Activated T-cell treated with anti-CD3 and anti-CD28 coated beads, Interleukin-2, amount 50 U/mL, for 24 hours (primary cell): ENCODE results near the gene MACC1.
A peak's percentile ranks its signal among the peaks of the same experiment; 100 is the strongest.
"Not testable (repeated sequence)": the region's sequence is repeated elsewhere in the genome, so short reads cannot be mapped to it uniquely, and the experiment has no call there.

ENCODE experiments used
- DNase-seq: peaks from one replicate; pipeline ENCODE4 v3.0.0-alpha.2; 2020
- H3K27ac Mint-ChIP-seq: 2 replicates; pipeline ENCODE4 v1.8.0; 2020; ENCODE audit warnings: mild to moderate bottlenecking, mixed read lengths
- H3K27me3 Mint-ChIP-seq: 2 replicates; pipeline ENCODE4 v1.8.0; 2020; ENCODE audit warnings: mixed read lengths
- H3K36me3 Mint-ChIP-seq: 2 replicates; pipeline ENCODE4 v1.8.0; 2020; ENCODE audit warnings: low read depth, mixed read lengths
- H3K4me1 Mint-ChIP-seq: 2 replicates; pipeline ENCODE4 v1.8.0; 2020; ENCODE audit warnings: low read depth, mixed read lengths
- H3K4me3 Mint-ChIP-seq: 2 replicates; pipeline ENCODE4 v1.8.0; 2020; ENCODE audit warnings: mild to moderate bottlenecking, moderate library complexity, mixed read lengths
- H3K9me3 Mint-ChIP-seq: 2 replicates; pipeline ENCODE4 v1.8.0; 2020; ENCODE audit warnings: mixed read lengths

Gene MACC1

GRCh38 chr7:20189852-20190251 is 27.3 kb downstream of the MACC1 start:
- no peaks in the 10 kb centered on the region for H3K27me3 Mint-ChIP-seq
- no peak overlapping the region for H3K4me3 Mint-ChIP-seq
- no peak overlapping the region for H3K27ac Mint-ChIP-seq
- no peaks in the 10 kb centered on the region for H3K36me3 Mint-ChIP-seq
- peaks cover 9% of the 10 kb centered on the region for H3K9me3 Mint-ChIP-seq
- H3K4me1 Mint-ChIP-seq = no peaks in the 10 kb centered on the region
- no peak for DNase-seq

- H3K4me3 Mint-ChIP-seq = no peak overlapping the region
- H3K9me3 Mint-ChIP-seq = peaks cover 9% of the 10 kb centered on the region
- no peaks in the 10 kb centered on the region for H3K27me3 Mint-ChIP-seq
- DNase-seq = no peak
- H3K27ac Mint-ChIP-seq = no peak overlapping the region
- no peaks in the 10 kb centered on the region for H3K36me3 Mint-ChIP-seq
- no peaks in the 10 kb centered on the region for H3K4me1 Mint-ChIP-seq
Observed at GRCh38 chr7:20188567-20188966, 28.6 kb downstream of the MACC1 start.

DNA sequence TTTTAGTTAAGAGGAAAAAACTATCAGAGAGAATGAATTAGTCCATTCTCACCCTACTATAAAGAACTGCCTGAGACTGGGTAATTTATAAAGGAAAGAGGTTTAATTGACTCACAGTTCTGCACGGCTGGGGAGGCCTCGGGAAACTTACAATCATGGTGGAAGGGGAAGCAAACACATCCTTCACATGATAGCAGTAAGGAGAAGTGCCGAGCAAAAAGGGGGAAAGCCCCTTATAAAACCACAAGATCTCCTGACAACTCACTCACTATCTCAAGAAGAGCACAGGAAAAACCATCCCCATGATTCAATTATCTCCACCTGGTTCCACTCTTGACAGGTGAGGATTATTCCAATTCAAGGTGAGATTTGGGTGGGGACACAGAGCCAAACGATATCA is 29.3 kb downstream of the MACC1 start:
- H3K36me3 Mint-ChIP-seq, H3K27ac Mint-ChIP-seq, H3K27me3 Mint-ChIP-seq, H3K9me3 Mint-ChIP-seq, H3K4me3 Mint-ChIP-seq, DNase-seq, H3K4me1 Mint-ChIP-seq: not testable (repeated sequence)

DNA sequence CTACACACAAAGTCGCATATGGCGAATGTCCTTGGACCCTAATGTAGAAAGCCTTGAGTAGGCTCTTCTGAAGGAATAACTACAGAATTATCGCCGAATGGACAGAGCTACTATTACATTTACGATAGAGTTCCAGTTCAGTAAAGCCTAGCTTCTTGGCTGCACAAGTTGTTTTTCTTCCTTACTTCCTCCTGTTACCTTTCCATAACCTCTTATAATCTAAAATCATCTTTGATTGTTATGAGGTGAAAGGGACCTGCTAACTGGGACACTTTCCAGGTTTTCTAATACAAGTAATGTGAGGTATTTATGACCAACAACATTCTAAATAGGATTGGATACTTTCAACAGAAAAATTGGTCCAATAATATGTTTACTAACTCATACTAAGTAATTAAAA is 31.2 kb downstream of the MACC1 start:
- no peak for DNase-seq
- Mint-ChIP-seq H3K4me3 (no peak overlapping the region), H3K4me1 (no peaks in the 10 kb centered on the region), H3K27ac (no peak overlapping the region), H3K27me3 (no peaks in the 10 kb centered on the region), H3K9me3 (peaks cover 9% of the 10 kb centered on the region), H3K36me3 (no peaks in the 10 kb centered on the region)

DNA sequence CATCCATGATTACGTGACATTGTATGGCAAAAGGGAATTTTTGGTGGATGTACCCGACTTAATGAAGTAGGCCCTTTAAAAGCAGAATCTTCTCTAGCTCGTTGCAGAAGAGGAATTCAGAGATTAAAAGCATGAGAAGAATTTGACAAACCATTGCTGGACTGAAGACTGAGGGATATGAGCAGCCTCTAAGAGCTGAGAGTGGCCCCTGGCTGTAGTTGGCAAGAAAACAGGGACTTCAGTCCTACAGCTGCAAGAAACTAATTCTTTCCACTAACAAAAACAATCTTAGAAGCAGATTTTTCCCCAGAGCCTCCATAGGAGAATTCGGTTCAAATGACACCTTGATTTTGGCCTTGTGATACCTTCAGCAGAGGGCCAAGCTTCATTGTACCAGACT is 34.1 kb downstream of the MACC1 start:
- no peaks in the 10 kb centered on the region for H3K27me3 Mint-ChIP-seq
- H3K36me3 Mint-ChIP-seq = no peaks in the 10 kb centered on the region
- H3K4me3 Mint-ChIP-seq = no peak overlapping the region
- H3K27ac Mint-ChIP-seq = no peak overlapping the region
- peaks cover 3% of the 10 kb centered on the region for H3K9me3 Mint-ChIP-seq
- H3K4me1 Mint-ChIP-seq = no peaks in the 10 kb centered on the region
- no peak for DNase-seq

- no peak for DNase-seq
- Mint-ChIP-seq H3K4me1 (no peaks in the 10 kb centered on the region), H3K27me3 (no peaks in the 10 kb centered on the region), H3K4me3 (no peak overlapping the region), H3K9me3 (no peaks in the 10 kb centered on the region), H3K36me3 (no peaks in the 10 kb centered on the region), H3K27ac (no peak overlapping the region)
Observed at GRCh38 chr7:20176578-20177242, 40.5 kb downstream of the MACC1 start.

GRCh38 chr7:20173828-20174227 is 43.4 kb downstream of the MACC1 start:
- Mint-ChIP-seq H3K36me3 (no peaks in the 10 kb centered on the region), H3K9me3 (no peaks in the 10 kb centered on the region), H3K4me1 (no peaks in the 10 kb centered on the region), H3K4me3 (no peak overlapping the region), H3K27me3 (no peaks in the 10 kb centered on the region), H3K27ac (no peak overlapping the region)
- DNase-seq = no peak

GRCh38 chr7:20172736-20173334 is 44.3 kb downstream of the MACC1 start:
- H3K4me3 Mint-ChIP-seq = no peak overlapping the region
- no peaks in the 10 kb centered on the region for H3K36me3 Mint-ChIP-seq
- H3K4me1 Mint-ChIP-seq = no peaks in the 10 kb centered on the region
- no peak overlapping the region for H3K27ac Mint-ChIP-seq
- no peaks in the 10 kb centered on the region for H3K9me3 Mint-ChIP-seq
- no peaks in the 10 kb centered on the region for H3K27me3 Mint-ChIP-seq
- peak; percentile 35 for DNase-seq

DNA sequence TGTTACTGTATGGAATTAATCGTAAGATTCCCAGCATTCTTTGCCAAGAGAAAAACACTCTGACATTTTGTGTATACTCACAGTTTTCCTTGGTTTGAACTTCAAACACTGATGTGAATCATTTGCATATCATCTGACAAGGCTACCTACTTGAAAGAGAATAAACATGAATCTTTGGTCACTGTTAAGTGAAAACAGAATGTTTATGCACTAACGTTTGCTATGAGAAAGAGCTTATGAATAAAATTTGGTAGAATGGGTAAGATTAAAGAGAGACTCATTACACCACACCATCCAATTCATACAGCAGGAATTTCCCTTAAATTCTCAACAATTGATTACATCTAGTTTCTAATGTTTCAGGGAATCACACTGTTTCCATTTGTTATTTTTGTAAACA is 46.6 kb downstream of the MACC1 start:
- Mint-ChIP-seq H3K4me1 (no peaks in the 10 kb centered on the region), H3K27me3 (no peaks in the 10 kb centered on the region), H3K9me3 (no peaks in the 10 kb centered on the region), H3K4me3 (no peak overlapping the region), H3K36me3 (no peaks in the 10 kb centered on the region), H3K27ac (no peak overlapping the region)
- no peak for DNase-seq

DNA sequence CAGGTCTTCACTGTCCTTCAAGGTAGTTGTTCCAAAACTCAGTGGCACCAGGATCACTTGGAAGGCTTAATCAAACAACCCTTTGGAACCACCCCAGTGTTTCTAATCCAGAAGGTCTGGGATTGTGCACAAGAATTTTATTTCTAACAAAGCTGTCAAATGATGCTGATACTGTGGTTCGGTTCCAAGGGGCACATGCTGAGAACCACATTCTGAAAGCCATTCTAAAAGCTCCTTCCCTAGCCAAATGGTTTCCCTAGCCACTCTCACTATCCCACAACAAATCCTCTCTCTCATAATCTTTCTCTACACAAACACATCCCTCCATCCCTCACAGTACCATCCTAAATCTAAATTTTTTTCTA is 52.1 kb downstream of the MACC1 start:
- Mint-ChIP-seq H3K4me3 (no peak overlapping the region), H3K4me1 (no peaks in the 10 kb centered on the region), H3K36me3 (no peaks in the 10 kb centered on the region), H3K9me3 (no peaks in the 10 kb centered on the region), H3K27me3 (no peaks in the 10 kb centered on the region), H3K27ac (no peak overlapping the region)
- no peak for DNase-seq

DNA sequence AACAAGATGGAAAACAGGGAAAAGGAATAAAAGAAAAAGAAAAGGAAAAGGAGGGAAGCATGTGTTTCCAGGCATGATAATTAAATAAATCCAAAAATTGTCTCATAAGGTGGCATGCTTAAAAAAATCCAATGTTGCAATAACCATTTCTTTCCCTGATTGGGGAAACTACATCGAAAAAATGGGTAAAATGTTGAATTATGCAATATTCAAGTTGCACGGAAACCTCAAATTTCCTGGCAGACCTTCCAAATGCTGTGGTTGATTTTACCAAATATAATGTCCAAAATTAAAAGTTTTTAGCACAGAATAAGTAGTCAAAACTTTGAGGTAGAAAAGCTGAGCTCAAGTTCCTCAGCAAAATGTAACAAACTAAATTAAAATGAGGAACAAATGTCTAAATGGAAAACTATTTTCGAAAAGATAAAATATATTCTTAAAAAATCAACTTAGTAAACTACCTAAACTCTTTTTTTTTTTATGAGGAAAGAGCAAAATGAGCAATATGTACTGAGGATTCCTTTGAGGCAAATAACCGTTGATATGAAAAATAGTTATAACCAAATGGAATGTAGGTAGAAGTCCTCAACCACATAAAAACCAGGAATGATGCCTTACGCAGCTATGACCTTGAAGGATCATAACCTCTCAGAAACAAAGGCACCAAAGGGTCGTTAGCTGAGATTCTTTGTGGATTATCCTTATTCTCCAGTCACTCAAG is 52.6 kb downstream of the MACC1 start:
- DNase-seq = no peak
- Mint-ChIP-seq H3K9me3 (no peaks in the 10 kb centered on the region), H3K27me3 (no peaks in the 10 kb centered on the region), H3K4me1 (no peaks in the 10 kb centered on the region), H3K4me3 (no peak overlapping the region), H3K27ac (no peak overlapping the region), H3K36me3 (no peaks in the 10 kb centered on the region)

GRCh38 chr7:20162665-20163064 is 54.5 kb downstream of the MACC1 start:
- DNase-seq = no peak
- H3K9me3 Mint-ChIP-seq = no peaks in the 10 kb centered on the region
- no peak overlapping the region for H3K27ac Mint-ChIP-seq
- H3K4me1 Mint-ChIP-seq = no peaks in the 10 kb centered on the region
- H3K4me3 Mint-ChIP-seq = no peak overlapping the region
- H3K27me3 Mint-ChIP-seq = no peaks in the 10 kb centered on the region
- no peaks in the 10 kb centered on the region for H3K36me3 Mint-ChIP-seq

DNA sequence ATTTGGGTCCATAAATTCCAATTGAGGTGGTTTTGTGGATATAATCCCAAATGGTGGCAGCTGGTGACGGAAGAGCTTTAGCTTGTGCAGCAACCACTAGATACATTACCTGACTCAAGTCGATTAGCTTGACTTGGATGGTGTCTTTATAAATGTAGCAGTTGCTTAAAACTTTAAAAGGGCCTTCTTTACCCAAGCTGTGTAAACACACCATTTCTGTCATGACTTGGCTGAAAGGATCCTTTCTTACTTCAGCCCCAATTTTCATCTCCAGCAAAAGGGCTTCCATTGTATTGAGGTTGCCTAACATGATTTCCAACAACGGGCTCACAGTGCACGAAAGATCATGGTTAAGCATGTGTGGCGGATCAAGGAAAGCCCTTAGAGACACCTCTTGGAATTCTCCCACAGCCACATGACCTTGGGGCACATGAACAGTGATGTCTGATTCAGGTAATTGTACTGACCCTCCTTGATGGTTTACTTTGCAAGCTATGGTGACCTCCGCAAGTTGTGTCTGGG is 57.9 kb downstream of the MACC1 start:
- Mint-ChIP-seq H3K27me3 (no peaks in the 10 kb centered on the region), H3K4me1 (no peaks in the 10 kb centered on the region), H3K36me3 (no peaks in the 10 kb centered on the region), H3K9me3 (no peaks in the 10 kb centered on the region), H3K4me3 (no peak overlapping the region), H3K27ac (no peak overlapping the region)
- no peak for DNase-seq

GRCh38 chr7:20158684-20159083 is 58.5 kb downstream of the MACC1 start:
- H3K36me3 Mint-ChIP-seq = no peaks in the 10 kb centered on the region
- no peak overlapping the region for H3K4me3 Mint-ChIP-seq
- no peaks in the 10 kb centered on the region for H3K4me1 Mint-ChIP-seq
- no peak for DNase-seq
- H3K9me3 Mint-ChIP-seq = no peaks in the 10 kb centered on the region
- H3K27me3 Mint-ChIP-seq = no peaks in the 10 kb centered on the region
- H3K27ac Mint-ChIP-seq = no peak overlapping the region

GRCh38 chr7:20157456-20157855 is 59.7 kb downstream of the MACC1 start:
- no peak overlapping the region for H3K4me3 Mint-ChIP-seq
- no peak for DNase-seq
- no peaks in the 10 kb centered on the region for H3K27me3 Mint-ChIP-seq
- H3K9me3 Mint-ChIP-seq = no peaks in the 10 kb centered on the region
- H3K36me3 Mint-ChIP-seq = no peaks in the 10 kb centered on the region
- H3K4me1 Mint-ChIP-seq = no peaks in the 10 kb centered on the region
- H3K27ac Mint-ChIP-seq = no peak overlapping the region
